HL-60/S4 treated with retinoic acid at 250 ng/mL for 4 days and 3 days (cell line): ENCODE results near the gene BCAP31.
"Not testable (repeated sequence)": the region's sequence is repeated elsewhere in the genome, so short reads cannot be mapped to it uniquely, and the experiment has no call there.

Experiments
- in situ Hi-C: fragments of 300-500 bp; cut with MboI; formaldehyde crosslinking; loops from 2 replicates; pipeline ENCODE4 v1.7.0; 2022; ENCODE audit warnings: low sequenced_read_pairs

The BCAP31 gene

DNA sequence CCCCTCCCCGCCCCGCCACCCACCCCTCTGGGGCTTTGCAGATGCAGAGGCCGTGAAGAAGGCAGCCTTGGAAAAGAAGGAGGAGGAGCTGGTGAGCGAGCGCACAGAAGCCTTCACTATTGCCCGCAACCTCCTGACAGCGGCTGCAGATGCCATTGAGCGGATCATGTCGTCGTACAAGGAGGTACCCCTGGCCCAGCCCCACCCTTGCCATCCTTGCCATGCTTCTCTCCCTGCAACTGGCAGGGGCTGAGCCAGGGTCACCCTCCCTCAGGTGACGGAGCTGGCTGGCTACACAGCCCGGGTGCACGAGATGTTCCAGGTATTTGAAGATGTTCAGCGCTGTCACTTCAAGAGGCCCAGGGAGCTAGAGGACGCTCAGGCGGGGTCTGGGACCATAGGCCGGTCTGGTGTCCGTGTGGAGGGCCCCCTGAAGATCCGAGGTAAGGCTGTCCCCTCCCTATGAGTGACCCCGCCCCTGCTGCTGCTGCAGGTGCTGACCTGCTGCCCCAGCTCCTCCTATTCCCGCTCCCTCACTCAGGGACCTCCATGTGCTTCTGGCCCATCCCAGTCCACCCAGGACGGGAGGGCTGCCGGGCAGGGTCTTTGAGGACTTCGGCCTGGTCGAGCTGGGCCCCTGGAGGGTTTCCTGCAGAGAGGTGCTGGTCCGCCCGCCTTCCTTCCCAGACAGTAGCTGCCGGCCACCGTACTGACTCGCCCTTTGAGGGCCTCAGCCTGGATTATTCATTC is 12.1 kb upstream of the BCAP31 start:
- in situ Hi-C loops, result no loop called here

GRCh38 chrX:153735274-153735673 is 11.1 kb upstream of the BCAP31 start:
- in situ Hi-C loops, result no loop called here

DNA sequence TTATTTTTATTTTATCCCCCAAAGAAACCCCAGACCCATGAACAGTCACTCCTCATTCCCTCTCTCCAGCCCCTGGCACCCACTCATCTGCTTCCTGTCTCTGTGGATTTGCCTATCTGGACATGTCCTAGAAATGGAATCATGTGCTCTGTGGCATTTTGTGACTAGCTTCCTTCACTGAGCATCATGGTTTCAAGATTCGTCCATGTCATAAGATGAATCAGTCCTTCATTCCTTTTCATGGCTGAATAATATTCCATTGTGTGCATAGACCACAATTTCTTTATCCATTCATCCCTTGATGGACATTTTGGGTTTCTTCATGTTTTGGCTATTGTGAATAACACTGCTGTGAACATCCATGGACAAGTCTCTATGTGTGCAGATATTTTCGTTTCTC is 10.7 kb upstream of the BCAP31 start:
- in situ Hi-C loops, result no loop called here

GRCh38 chrX:153733651-153734240 is 9.6 kb upstream of the BCAP31 start:
- in situ Hi-C loops, result no loop called here

DNA sequence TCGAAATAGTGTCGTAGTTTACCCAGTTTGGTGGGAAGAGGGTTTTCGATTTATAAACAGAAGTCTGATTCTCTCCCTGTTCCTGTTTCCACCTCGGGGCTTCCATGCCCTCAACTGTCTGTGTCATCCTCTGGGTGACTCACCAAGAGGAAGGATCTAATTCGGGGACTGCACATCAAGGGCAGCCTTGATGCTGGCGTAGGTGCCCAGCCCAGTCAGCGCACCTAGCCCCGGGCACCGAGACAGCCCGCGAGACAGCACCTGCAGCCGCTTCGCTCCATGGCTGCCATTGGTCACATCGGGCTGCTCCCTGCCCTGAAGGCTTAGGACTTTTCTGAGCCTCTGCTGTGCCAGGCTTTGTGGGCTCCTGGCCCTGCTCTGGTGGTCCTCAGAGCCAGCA is 8.2 kb upstream of the BCAP31 start:
- in situ Hi-C loops, result no loop called here

GRCh38 chrX:153731845-153732215 is 7.6 kb upstream of the BCAP31 start:
- in situ Hi-C loops, result no loop called here

- in situ Hi-C loops, result no loop called here
Measured at GRCh38 chrX:153731117-153731844, 7.1 kb upstream of the BCAP31 start.

DNA sequence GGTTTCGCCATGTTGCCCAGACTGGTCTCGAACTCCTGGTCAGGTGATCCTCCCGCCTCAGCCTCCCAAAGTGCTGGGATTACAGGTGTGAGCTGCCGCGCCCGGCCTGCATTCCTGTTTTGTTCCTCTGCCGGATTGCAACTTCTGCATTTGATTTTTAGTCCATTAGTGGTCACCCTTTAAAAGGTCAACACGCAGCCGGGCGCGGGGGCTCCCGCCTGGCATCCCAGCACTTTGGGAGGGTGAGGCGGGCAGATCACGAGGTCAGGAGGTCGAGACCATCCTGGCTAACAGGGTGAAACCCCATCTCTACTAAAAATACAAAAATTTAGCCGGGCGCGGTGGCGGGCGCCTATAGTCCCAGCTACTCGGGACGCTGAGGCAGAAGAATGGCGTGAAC is 5.9 kb upstream of the BCAP31 start:
- in situ Hi-C loops, result not testable (repeated sequence)

DNA sequence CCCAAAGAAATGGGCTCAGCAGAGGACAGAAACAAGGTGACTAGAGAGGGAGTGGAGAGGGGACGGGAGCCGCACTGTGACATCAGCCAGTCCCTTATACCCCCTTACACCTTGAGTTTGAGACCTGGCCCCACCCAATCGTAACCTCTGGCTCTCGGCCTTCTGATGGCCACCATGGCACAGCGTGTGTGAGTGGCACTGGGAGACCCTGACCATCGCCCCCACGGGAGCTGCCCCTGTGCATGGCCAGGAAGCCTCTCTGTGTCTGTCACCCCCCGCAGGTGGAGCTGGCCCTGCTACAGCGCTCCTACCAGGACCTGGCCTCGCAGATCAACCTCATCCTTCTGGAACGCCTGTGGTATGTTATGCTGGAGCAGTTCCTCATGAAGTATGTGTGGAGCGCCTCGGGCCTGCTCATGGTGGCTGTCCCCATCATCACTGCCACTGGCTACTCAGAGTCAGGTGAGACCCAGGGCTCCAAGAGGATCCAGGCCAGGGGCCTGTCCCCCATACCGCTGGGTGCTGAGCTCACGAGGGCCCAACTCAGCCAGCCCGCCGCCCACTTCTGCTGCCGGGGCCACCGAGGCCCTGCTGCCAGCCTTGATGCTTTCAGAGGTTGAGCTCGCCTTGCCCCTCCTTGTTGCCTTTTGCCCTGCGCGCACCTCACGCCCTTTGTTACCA is 4.9 kb upstream of the BCAP31 start:
- in situ Hi-C loops, result no loop called here

- in situ Hi-C loops, result no loop called here
Measured at GRCh38 chrX:153728095-153728494, 3.9 kb upstream of the BCAP31 start.

GRCh38 chrX:153727123-153727931 is 3.1 kb upstream of the BCAP31 start:
- in situ Hi-C loops, result no loop called here

GRCh38 chrX:153726286-153727122 is 2.3 kb upstream of the BCAP31 start:
- in situ Hi-C loops, result no loop called here

DNA sequence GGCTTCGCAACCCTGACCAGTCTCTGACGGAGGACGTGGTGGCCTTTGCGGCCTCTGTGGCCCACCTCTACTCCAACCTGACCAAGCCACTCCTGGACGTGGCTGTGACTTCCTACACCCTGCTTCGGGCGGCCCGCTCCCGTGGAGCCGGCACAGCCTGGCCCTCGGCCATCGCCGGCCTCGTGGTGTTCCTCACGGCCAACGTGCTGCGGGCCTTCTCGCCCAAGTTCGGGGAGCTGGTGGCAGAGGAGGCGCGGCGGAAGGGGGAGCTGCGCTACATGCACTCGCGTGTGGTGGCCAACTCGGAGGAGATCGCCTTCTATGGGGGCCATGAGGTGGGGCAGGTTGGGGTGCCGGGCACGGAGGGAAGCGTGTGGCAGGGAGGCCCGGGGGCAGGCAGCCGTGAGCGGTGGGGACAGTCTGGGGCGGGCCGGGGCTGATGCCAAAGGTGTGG is 1.7 kb upstream of the BCAP31 start:
- in situ Hi-C loops, result no loop called here

- in situ Hi-C loops, result no loop called here
Measured at GRCh38 chrX:153725039-153725831, 1.0 kb upstream of the BCAP31 start.

DNA sequence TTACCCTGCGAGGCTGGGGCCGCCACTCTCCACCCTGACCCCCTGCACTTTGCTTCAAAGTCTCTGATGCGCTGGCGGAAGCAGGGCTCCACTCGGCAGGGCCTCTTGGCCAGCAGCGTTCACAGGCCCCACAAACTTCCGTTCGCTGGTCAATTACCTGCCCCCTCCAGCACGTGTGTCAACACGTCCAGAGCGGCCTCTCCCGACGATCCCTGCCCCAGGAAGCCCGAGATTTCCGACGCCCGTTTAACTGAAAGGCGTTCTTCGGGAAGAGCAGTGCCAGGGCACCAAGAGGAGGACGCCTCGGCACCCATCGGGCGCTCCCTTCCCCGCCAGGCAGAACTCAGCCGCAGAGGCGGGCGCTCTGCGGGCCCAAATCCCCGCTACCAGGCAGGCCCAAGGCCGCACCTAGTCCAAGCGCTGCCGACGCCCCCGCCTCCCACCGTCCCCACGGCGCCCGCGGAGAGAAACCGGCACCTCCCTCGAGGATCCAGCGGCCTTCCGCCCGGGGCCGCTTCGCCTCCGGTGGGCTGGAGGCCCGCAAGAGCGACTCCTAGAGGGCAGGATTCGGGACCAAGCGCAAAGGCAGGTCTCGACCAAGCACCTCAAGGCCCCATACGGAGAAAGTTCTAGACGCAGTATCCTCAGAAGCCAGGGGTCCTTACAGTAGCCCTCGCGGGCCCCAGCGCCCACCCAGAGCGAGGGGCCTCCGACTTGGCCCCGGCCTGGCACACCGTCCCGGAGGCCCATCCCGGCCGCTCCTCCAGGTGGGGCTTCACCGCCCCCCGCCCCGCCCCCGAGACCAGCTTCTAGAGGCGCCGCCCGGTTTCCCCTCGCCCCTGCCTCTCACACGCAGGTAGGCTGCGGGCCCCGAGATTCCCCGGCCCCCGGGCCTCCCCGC is 586 bp downstream of the BCAP31 start:
- in situ Hi-C loops, result no loop called here

- in situ Hi-C loops, result no loop called here
Measured at GRCh38 chrX:153722704-153723350, 1.4 kb downstream of the BCAP31 start.

- in situ Hi-C loops, result no loop called here
Measured at GRCh38 chrX:153719701-153720100, 4.5 kb downstream of the BCAP31 start.
